Measurements from ENCODE around the gene RNPEPL1. TPM values are rescaled to one million over a fixed set of nuclear protein-coding genes. Genes with fewer than 3 reads are reported as not detected.

The RNPEPL1 gene
- total and polyA plus RNA-seq, 2 donors from 2014 or later = 65.4 to 77.4 TPM

- DNase-seq = peak in 1 of 5 donors; percentile 52
- Histone ChIP-seq H3K4me1 (ENCODE audit: control insufficient read depth in 2 of 3, insufficient read depth in 2 of 3, low read depth in 1 of 3, low read length in 3 of 3) (peaks cover 0 to 20% (median 9%) of the 10 kb centered on the region in 3 donors), H3K9ac (ENCODE audit: low read length in 3 of 3) (no peak overlapping the region), H3K27ac (ENCODE audit: low read depth in 2 of 2, low read length in 2 of 2) (no peak overlapping the region), H3K4me3 (ENCODE audit: low read length in 3 of 3) (no peak overlapping the region), H3K36me3 (ENCODE audit: control insufficient read depth in 2 of 3, insufficient read depth in 3 of 3, low read length in 3 of 3) (no peaks in the 10 kb centered on the region), H3K27me3 (ENCODE audit: control insufficient read depth, insufficient read depth, low read length) (no peaks in the 10 kb centered on the region), H3K9me3 (ENCODE audit: control insufficient read depth in 2 of 3, insufficient read depth in 1 of 3, low read length in 3 of 3) (no peaks in the 10 kb centered on the region)
- intact Hi-C loops (cut with DNase I) = no loop called here
- FAIRE-seq = no peak
- no peak for TF ChIP-seq CTCF (IDR thresholded peaks at IDR 0.05; ENCODE audit: borderline replicate concordance, extremely low read depth, insufficient read depth)
Measured at GRCh38 chr2:240559286-240559685, 9.0 kb upstream of the RNPEPL1 start.

- TF ChIP-seq CTCF (IDR thresholded peaks at IDR 0.05; ENCODE audit: borderline replicate concordance, extremely low read depth, insufficient read depth) = no peak
- peak; percentile 86 to 97 (median 93) for DNase-seq
- intact Hi-C loops (cut with DNase I) = no loop called here
- peak within 1 kb of the TSS; percentile 94 for H3K27ac ChIP-seq (ENCODE audit: low read depth in 2 of 2, low read length in 2 of 2)
- H3K27me3 ChIP-seq (ENCODE audit: control insufficient read depth, insufficient read depth, low read length) = no peaks in the 10 kb centered on the region
- H3K36me3 ChIP-seq (ENCODE audit: control insufficient read depth in 2 of 3, insufficient read depth in 3 of 3, low read length in 3 of 3) = no peaks in the 10 kb centered on the region
- no peak for FAIRE-seq
- peaks cover 0 to 20% (median 12%) of the 10 kb centered on the region in 3 donors for H3K4me1 ChIP-seq (ENCODE audit: control insufficient read depth in 2 of 3, insufficient read depth in 2 of 3, low read depth in 1 of 3, low read length in 3 of 3)
- peak within 1 kb of the TSS; percentile 51 to 61 (median 61) for H3K4me3 ChIP-seq (ENCODE audit: low read length in 3 of 3)
- no peaks in the 10 kb centered on the region for H3K9me3 ChIP-seq (ENCODE audit: control insufficient read depth in 2 of 3, insufficient read depth in 1 of 3, low read length in 3 of 3)
- H3K9ac ChIP-seq (ENCODE audit: low read length in 3 of 3) = peak within 1 kb of the TSS in 2 of 3 donors; percentile 64 to 70
Measured at GRCh38 chr2:240560084-240560479, 8.2 kb upstream of the RNPEPL1 start, which contains the start of gene DUSP28. Gene DUSP28, plus strand, starts transcription at chr2:240560357. Its CDS starts 328 bp downstream, at chr2:240560685.

GRCh38 chr2:240560480-240561324, 7.6 kb upstream of the RNPEPL1 start:
- peak; percentile 16 for TF ChIP-seq CTCF (IDR thresholded peaks at IDR 0.05; ENCODE audit: borderline replicate concordance, extremely low read depth, insufficient read depth)
- intact Hi-C loops (cut with DNase I) = no loop called here
- no peak for FAIRE-seq
- Histone ChIP-seq H3K36me3 (ENCODE audit: control insufficient read depth in 2 of 3, insufficient read depth in 3 of 3, low read length in 3 of 3) (no peaks in the 10 kb centered on the region), H3K9ac (ENCODE audit: low read length in 3 of 3) (peak overlapping the region in 2 of 3 donors; percentile 64 to 70), H3K27ac (ENCODE audit: low read depth in 2 of 2, low read length in 2 of 2) (peak overlapping the region; percentile 94), H3K4me3 (ENCODE audit: low read length in 3 of 3) (peak overlapping the region; percentile 51 to 61 (median 61)), H3K27me3 (ENCODE audit: control insufficient read depth, insufficient read depth, low read length) (no peaks in the 10 kb centered on the region), H3K9me3 (ENCODE audit: control insufficient read depth in 2 of 3, insufficient read depth in 1 of 3, low read length in 3 of 3) (no peaks in the 10 kb centered on the region), H3K4me1 (ENCODE audit: control insufficient read depth in 2 of 3, insufficient read depth in 2 of 3, low read depth in 1 of 3, low read length in 3 of 3) (peaks cover 0 to 26% (median 17%) of the 10 kb centered on the region in 3 donors)
- DNase-seq = peak; percentile 99 to 100 (median 99)

Measured in kidney (tissue), 14 donors.